WTC11 (cell line): ENCODE results near the gene LYRM4. TPM values are rescaled to one million over a fixed set of nuclear protein-coding genes. Genes with fewer than 3 reads are reported as not detected.

Source experiments
- ATAC-seq: fragments of 200-7000 bp; cut with Tn5 transposase; 2 replicates; pipeline ENCODE4 v1.10.0; 2021; ENCODE audit warnings: mild to moderate bottlenecking, moderate library complexity
- CTCF ChIA-PET: fragments of 300-600 bp; sonication (Branson Sonifier 250); formaldehyde crosslinking; loops from one replicate; lab custom pipeline; 2021; ENCODE audit warnings: antibody characterized with exemption; lab: Charles Lee
- POLR2A ChIA-PET: fragments of 350-600 bp; sonication (Branson Sonifier 250); formaldehyde crosslinking; loops from one replicate; lab custom pipeline; 2021; ENCODE audit warnings: antibody characterized with exemption; lab: Charles Lee
- DNase-seq: peaks from one replicate; pipeline ENCODE4 v3.0.0; 2021; ENCODE audit warnings: low spot score
- H3K27ac Mint-ChIP-seq: 2 replicates; pipeline ENCODE4 v1.8.0; 2021; ENCODE audit warnings: mixed read lengths
- H3K27me3 Mint-ChIP-seq: 2 replicates; pipeline ENCODE4 v1.8.0; 2021; ENCODE audit warnings: low read depth, mild to moderate bottlenecking, moderate library complexity, mixed read lengths
- H3K36me3 Mint-ChIP-seq: 2 replicates; pipeline ENCODE4 v1.8.0; 2021; ENCODE audit warnings: mixed read lengths
- H3K4me1 Mint-ChIP-seq: 2 replicates; pipeline ENCODE4 v1.8.0; 2022; ENCODE audit warnings: mixed read lengths
- H3K4me3 Mint-ChIP-seq: 2 replicates; pipeline ENCODE4 v1.8.0; 2021; ENCODE audit warnings: mild to moderate bottlenecking, moderate library complexity, mixed read lengths
- H3K9me3 Mint-ChIP-seq: 2 replicates; pipeline ENCODE4 v1.8.0; 2021; ENCODE audit warnings: mixed read lengths
- CTCF ChIP-seq: fragments of 200-600 bp; IDR thresholded peaks from 2 replicates; pipeline ENCODE4 v1.8.0; 2022; ENCODE audit warnings: antibody characterized with exemption
- EMX1 ChIP-seq: fragments of 250-450 bp; sonication (Bioruptor Pico); IDR thresholded peaks from 2 replicates; pipeline ENCODE4 v1.8.0; 2021; ENCODE audit warnings: mild to moderate bottlenecking
- ESRRA ChIP-seq: sonication (generic); formaldehyde crosslinking; IDR thresholded peaks from 2 replicates; pipeline ENCODE4 v1.8.1; 2022; ENCODE audit warnings: mild to moderate bottlenecking, missing genetic modification reagents, borderline replicate concordance
- FOXJ3 ChIP-seq: sonication (generic); formaldehyde crosslinking; IDR thresholded peaks from 2 replicates; pipeline ENCODE4 v1.9.0; 2021; ENCODE audit warnings: missing genetic modification reagents, mild to moderate bottlenecking, borderline replicate concordance
- GABPB1 ChIP-seq: sonication (generic); formaldehyde crosslinking; IDR thresholded peaks from 2 replicates; pipeline ENCODE4 v1.8.1; 2023; ENCODE audit warnings: mild to moderate bottlenecking, missing genetic modification reagents
- HMGA2 ChIP-seq: fragments of 250-450 bp; sonication (Bioruptor Pico); IDR thresholded peaks from 2 replicates; pipeline ENCODE4 v1.4.0; 2021; ENCODE audit warnings: mild to moderate bottlenecking, moderate library complexity
- MYBL2 ChIP-seq: sonication (generic); formaldehyde crosslinking; IDR thresholded peaks from 2 replicates; pipeline ENCODE4 v1.8.1; 2023; ENCODE audit warnings: mild to moderate bottlenecking, moderate library complexity, missing genetic modification reagents
- NFYB ChIP-seq: sonication (generic); formaldehyde crosslinking; conservative IDR thresholded peaks from 2 replicates; pipeline ENCODE4 v1.8.0; 2022; ENCODE audit warnings: low read depth, missing genetic modification reagents
- PRRX2 ChIP-seq: fragments of 250-450 bp; sonication (Bioruptor Pico); IDR thresholded peaks from 2 replicates; pipeline ENCODE4 v1.8.0; 2021; ENCODE audit warnings: mild to moderate bottlenecking
- SOX15 ChIP-seq: fragments of 250-450 bp; sonication (Bioruptor Pico); IDR thresholded peaks from 2 replicates; pipeline ENCODE4 v1.9.0; 2021; ENCODE audit warnings: mild to moderate bottlenecking
- USF1 ChIP-seq: sonication (generic); formaldehyde crosslinking; IDR thresholded peaks from 2 replicates; pipeline ENCODE4 v1.8.0; 2022; ENCODE audit warnings: mild to moderate bottlenecking, missing genetic modification reagents
- ZNF121 ChIP-seq: sonication (generic); formaldehyde crosslinking; IDR thresholded peaks from 2 replicates; pipeline ENCODE4 v1.8.0; 2023; ENCODE audit warnings: missing genetic modification reagents
- ZNF317 ChIP-seq: sonication (generic); formaldehyde crosslinking; IDR thresholded peaks from 2 replicates; pipeline ENCODE4 v1.8.1; 2023; ENCODE audit warnings: low read depth, mild to moderate bottlenecking, moderate library complexity, missing genetic modification reagents, borderline replicate concordance
- ZNF396 ChIP-seq: fragments of 250-450 bp; sonication (Bioruptor Pico); IDR thresholded peaks from 2 replicates; pipeline ENCODE4 v1.8.0; 2021; ENCODE audit warnings: mild to moderate bottlenecking, moderate library complexity, borderline replicate concordance
- total RNA-seq: library from RNA; stranded (reverse); gene quantifications from 3 replicates; pipeline ENCODE4 v1.2.3, GENCODE V29; 2021
- TF ChIP-seq, protein P1 (sequence below): sonication (generic); formaldehyde crosslinking; IDR thresholded peaks from 2 replicates; pipeline ENCODE4 v1.8.1; 2022; ENCODE audit warnings: missing genetic modification reagents, borderline replicate concordance
- TF ChIP-seq, protein P2 (sequence below): sonication (generic); formaldehyde crosslinking; IDR thresholded peaks from 2 replicates; pipeline ENCODE4 v1.8.0; 2023; ENCODE audit warnings: mild to moderate bottlenecking, missing genetic modification reagents
- TF ChIP-seq, protein P3 (sequence below): sonication (generic); formaldehyde crosslinking; IDR thresholded peaks from 2 replicates; pipeline ENCODE4 v1.8.0; 2023; ENCODE audit warnings: missing genetic modification reagents

LYRM4 gene
- total RNA-seq, 1 experiment from 2014 or later = 49.7 TPM

DNA sequence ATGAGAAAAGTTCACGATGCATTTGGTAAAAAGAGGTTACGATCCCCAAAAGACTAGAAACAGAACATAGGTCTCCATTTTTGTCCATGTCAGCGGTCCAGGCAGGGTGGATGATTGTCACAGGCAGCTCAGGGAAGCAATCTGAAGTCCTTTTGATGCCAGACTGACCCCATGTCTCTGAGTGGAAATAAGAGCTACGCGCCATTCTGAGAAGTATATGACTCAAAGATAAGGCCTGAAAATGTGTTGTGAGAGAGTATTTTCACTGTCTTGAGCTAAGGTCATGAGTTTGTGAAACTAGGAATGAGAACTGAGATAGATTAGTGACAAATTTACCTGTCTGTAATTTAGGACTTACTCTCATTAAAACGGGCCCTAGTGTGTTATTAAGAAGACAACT, 69.5 kb downstream of the LYRM4 start:
- peaks cover 16% of the 10 kb centered on the region for H3K4me1 Mint-ChIP-seq
- no peaks in the 10 kb centered on the region for H3K27me3 Mint-ChIP-seq
- ATAC-seq (no peak), DNase-seq (no peak)
- ChIA-PET POLR2A (no interaction called here), CTCF (interaction anchor here (0.8 to 1.5 kb wide), 4 partner anchors 11 to 189 kb away, joined by 3 to 5 read pairs (median 4); no protein-coding TSS in a partner anchor)
- H3K36me3 Mint-ChIP-seq = peaks cover 10% of the 10 kb centered on the region
- no peak overlapping the region for H3K27ac Mint-ChIP-seq
- TF ChIP-seq USF1 = no peak
- TF ChIP-seq FOXJ3 (CRISPR knock-in tag) = no peak
- no peak for TF ChIP-seq SOX15
- no peak for TF ChIP-seq ZNF317 (CRISPR knock-in tag)
- no peak for TF ChIP-seq EMX1
- TF ChIP-seq, protein P1, sequence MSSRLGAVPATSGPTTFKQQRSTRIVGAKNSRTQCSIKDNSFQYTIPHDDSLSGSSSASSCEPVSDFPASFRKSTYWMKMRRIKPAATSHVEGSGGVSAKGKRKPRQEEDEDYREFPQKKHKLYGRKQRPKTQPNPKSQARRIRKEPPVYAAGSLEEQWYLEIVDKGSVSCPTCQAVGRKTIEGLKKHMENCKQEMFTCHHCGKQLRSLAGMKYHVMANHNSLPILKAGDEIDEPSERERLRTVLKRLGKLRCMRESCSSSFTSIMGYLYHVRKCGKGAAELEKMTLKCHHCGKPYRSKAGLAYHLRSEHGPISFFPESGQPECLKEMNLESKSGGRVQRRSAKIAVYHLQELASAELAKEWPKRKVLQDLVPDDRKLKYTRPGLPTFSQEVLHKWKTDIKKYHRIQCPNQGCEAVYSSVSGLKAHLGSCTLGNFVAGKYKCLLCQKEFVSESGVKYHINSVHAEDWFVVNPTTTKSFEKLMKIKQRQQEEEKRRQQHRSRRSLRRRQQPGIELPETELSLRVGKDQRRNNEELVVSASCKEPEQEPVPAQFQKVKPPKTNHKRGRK (CRISPR knock-in tag) = no peak
- TF ChIP-seq, protein P2, sequence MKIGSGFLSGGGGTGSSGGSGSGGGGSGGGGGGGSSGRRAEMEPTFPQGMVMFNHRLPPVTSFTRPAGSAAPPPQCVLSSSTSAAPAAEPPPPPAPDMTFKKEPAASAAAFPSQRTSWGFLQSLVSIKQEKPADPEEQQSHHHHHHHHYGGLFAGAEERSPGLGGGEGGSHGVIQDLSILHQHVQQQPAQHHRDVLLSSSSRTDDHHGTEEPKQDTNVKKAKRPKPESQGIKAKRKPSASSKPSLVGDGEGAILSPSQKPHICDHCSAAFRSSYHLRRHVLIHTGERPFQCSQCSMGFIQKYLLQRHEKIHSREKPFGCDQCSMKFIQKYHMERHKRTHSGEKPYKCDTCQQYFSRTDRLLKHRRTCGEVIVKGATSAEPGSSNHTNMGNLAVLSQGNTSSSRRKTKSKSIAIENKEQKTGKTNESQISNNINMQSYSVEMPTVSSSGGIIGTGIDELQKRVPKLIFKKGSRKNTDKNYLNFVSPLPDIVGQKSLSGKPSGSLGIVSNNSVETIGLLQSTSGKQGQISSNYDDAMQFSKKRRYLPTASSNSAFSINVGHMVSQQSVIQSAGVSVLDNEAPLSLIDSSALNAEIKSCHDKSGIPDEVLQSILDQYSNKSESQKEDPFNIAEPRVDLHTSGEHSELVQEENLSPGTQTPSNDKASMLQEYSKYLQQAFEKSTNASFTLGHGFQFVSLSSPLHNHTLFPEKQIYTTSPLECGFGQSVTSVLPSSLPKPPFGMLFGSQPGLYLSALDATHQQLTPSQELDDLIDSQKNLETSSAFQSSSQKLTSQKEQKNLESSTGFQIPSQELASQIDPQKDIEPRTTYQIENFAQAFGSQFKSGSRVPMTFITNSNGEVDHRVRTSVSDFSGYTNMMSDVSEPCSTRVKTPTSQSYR (CRISPR knock-in tag) = no peak
- TF ChIP-seq CTCF = no peak
- TF ChIP-seq NFYB (CRISPR knock-in tag) = no peak
- no peak for TF ChIP-seq MYBL2
- TF ChIP-seq HMGA2 (CRISPR knock-in tag) = no peak
- TF ChIP-seq ZNF121 (CRISPR knock-in tag) = no peak
- no peak for TF ChIP-seq ESRRA (CRISPR knock-in tag)
- H3K4me3 Mint-ChIP-seq = no peak overlapping the region
- peaks cover 6% of the 10 kb centered on the region for H3K9me3 Mint-ChIP-seq

DNA sequence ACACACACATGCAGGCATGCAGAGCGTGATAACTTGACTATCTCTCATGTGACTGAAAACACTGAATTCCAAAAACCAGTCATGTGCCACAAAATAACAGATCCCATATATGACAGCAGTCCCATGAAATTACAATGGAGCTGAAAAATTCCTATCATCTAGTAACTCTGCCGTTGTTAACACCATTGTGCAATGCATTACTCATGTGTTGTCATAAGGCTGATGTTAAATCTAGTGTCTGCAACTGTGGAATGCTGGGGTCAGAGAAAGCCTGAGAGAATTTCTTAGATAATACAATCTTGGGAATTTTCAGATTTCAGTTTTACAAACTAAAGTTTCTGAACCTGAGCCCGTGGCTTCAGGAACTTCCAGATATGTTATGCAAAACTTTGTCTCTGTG, 70.2 kb downstream of the LYRM4 start:
- DNase-seq (no peak), ATAC-seq (no peak)
- CTCF ChIA-PET = interaction anchor here (1.0 to 1.5 kb wide), 3 partner anchors 10 to 189 kb away, joined by 3 to 4 read pairs (median 4); no protein-coding TSS in a partner anchor
- TF ChIP-seq GABPB1 (CRISPR knock-in tag) (peak; percentile 77), SOX15 (no peak), PRRX2 (no peak)
- Mint-ChIP-seq H3K27me3 (no peaks in the 10 kb centered on the region), H3K27ac (no peak overlapping the region), H3K9me3 (no peaks in the 10 kb centered on the region), H3K36me3 (0 out of 2 replicates have a peak, but pooled peaks cover 3% of the 10 kb centered on the region), H3K4me3 (no peak overlapping the region), H3K4me1 (peaks cover 16% of the 10 kb centered on the region)
- POLR2A ChIA-PET = no interaction called here

- POLR2A ChIA-PET = no interaction called here
- peaks cover 20% of the 10 kb centered on the region for H3K4me1 Mint-ChIP-seq
- H3K27ac Mint-ChIP-seq = no peak overlapping the region
- no peak for DNase-seq
- no peak overlapping the region for H3K4me3 Mint-ChIP-seq
- CTCF ChIA-PET = interaction anchor here (1.3 to 1.9 kb wide), 2 partner anchors 14 to 45 kb away, joined by 3 to 7 read pairs; no protein-coding TSS in a partner anchor
- no peaks in the 10 kb centered on the region for H3K36me3 Mint-ChIP-seq
- no peaks in the 10 kb centered on the region for H3K9me3 Mint-ChIP-seq
- no peak for ATAC-seq
- TF ChIP-seq ESRRA (CRISPR knock-in tag) (no peak), ZNF396 (CRISPR knock-in tag) (no peak), EMX1 (no peak), ZNF317 (CRISPR knock-in tag) (no peak)
- TF ChIP-seq, protein P3, sequence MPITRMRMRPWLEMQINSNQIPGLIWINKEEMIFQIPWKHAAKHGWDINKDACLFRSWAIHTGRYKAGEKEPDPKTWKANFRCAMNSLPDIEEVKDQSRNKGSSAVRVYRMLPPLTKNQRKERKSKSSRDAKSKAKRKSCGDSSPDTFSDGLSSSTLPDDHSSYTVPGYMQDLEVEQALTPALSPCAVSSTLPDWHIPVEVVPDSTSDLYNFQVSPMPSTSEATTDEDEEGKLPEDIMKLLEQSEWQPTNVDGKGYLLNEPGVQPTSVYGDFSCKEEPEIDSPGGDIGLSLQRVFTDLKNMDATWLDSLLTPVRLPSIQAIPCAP (CRISPR knock-in tag) = no peak
- TF ChIP-seq, protein P2 (CRISPR knock-in tag) = no peak
- H3K27me3 Mint-ChIP-seq = no peaks in the 10 kb centered on the region
These were observed 72.1 kb downstream of the LYRM4 start for GRCh38 chr6:5188646-5189045.
